SU-DHL-6 (cell line): ENCODE data around the gene ATF6B.

Experiments used
- H2AFZ ChIP-seq: fragments of 200-600 bp; sonication (generic); 2 replicates; pipeline ENCODE4 v1.6.1; 2014; ENCODE audit warnings: low read depth, mild to moderate bottlenecking, moderate library complexity, mixed read lengths, antibody characterized with exemption, low read length; ENCODE audit not compliant: severe bottlenecking
- H3F3A ChIP-seq: fragments of 200-600 bp; shearing (Covaris generic); 2 replicates; pipeline ENCODE4 v1.6.0; 2016; ENCODE audit warnings: antibody characterized with exemption, mild to moderate bottlenecking; ENCODE audit not compliant: insufficient read depth
- H3K27ac ChIP-seq: fragments of 200-600 bp; sonication (generic); 2 replicates; pipeline ENCODE4 v1.5.1; 2016; ENCODE audit warnings: low read depth, mild to moderate bottlenecking, low read length, moderate library complexity, mixed read lengths
- H3K27me3 ChIP-seq: fragments of 200-600 bp; sonication (generic), shearing (Covaris generic); 2 replicates; pipeline ENCODE4 v1.6.0; 2014; ENCODE audit warnings: mild to moderate bottlenecking, low read length
- H3K36me3 ChIP-seq: fragments of 200-600 bp; sonication (generic); 2 replicates; pipeline ENCODE4 v1.6.1; 2014; ENCODE audit warnings: mild to moderate bottlenecking, low read length, mixed read lengths
- H3K4me2 ChIP-seq: fragments of 300-600, 200-600 bp; shearing (Covaris generic), sonication (generic); 2 replicates; pipeline ENCODE4 v1.6.0; 2014; ENCODE audit warnings: low read length, low read depth, mild to moderate bottlenecking; ENCODE audit not compliant: poor library complexity, severe bottlenecking
- H3K4me3 ChIP-seq: fragments of 200-600 bp; sonication (generic); 2 replicates; pipeline ENCODE4 v1.5.1; 2014; ENCODE audit warnings: antibody characterized with exemption, low read length, mild to moderate bottlenecking, mixed read lengths; ENCODE audit not compliant: insufficient read depth, poor library complexity, severe bottlenecking
- H3K79me2 ChIP-seq: fragments of 200-600 bp; sonication (generic); 2 replicates; pipeline ENCODE4 v1.6.1; 2014; ENCODE audit warnings: mild to moderate bottlenecking, low read length, moderate library complexity; ENCODE audit not compliant: insufficient read depth
- H3K9ac ChIP-seq: fragments of 200-600 bp; sonication (generic); 2 replicates; pipeline ENCODE4 v1.7.0; 2014; ENCODE audit warnings: mild to moderate bottlenecking, low read length
- H3K9me2 ChIP-seq: fragments of 200-600 bp; sonication (generic); replicated peaks from 2 replicates; pipeline ENCODE4 v1.6.1; 2014; ENCODE audit warnings: low read length; ENCODE audit not compliant: insufficient read depth
- H3K9me3 ChIP-seq: fragments of 200-600 bp; sonication (generic); 2 replicates; pipeline ENCODE4 v1.6.1; 2014; ENCODE audit warnings: low read length, mixed read lengths; ENCODE audit not compliant: insufficient read depth
- H4K20me1 ChIP-seq: fragments of 200-600 bp; sonication (generic); 2 replicates; pipeline ENCODE4 v1.6.1; 2014; ENCODE audit warnings: low read depth, mild to moderate bottlenecking, antibody characterized with exemption, low read length, moderate library complexity, mixed read lengths
- EZH2phosphoT487 ChIP-seq: fragments of 200-600 bp; sonication (generic), shearing (Covaris generic); conservative IDR thresholded peaks from 2 replicates; pipeline ENCODE4 v1.6.1; 2018; ENCODE audit warnings: mild to moderate bottlenecking, antibody characterized with exemption, low read length, moderate library complexity, mixed read lengths
- TF ChIP-seq, protein P1 (sequence below): fragments of 200-600 bp; sonication (generic); IDR thresholded peaks from one replicate; pipeline ENCODE4 v1.5.1; 2017; ENCODE audit warnings: antibody characterized with exemption, mild to moderate bottlenecking, low read length, moderate library complexity; ENCODE audit not compliant: insufficient read depth, poor library complexity, severe bottlenecking

ATF6B gene

GRCh38 chr6:32110632-32111031 is 17.4 kb downstream of the ATF6B start:
- no peak overlapping the region for H3K27ac ChIP-seq
- no peak overlapping the region for H3K4me3 ChIP-seq
- H2AFZ ChIP-seq = no peak overlapping the region
- H3K9ac ChIP-seq = no peak overlapping the region
- no peak overlapping the region for H3K4me2 ChIP-seq
- H3K79me2 ChIP-seq = no peaks in the 10 kb centered on the region
- no peaks in the 10 kb centered on the region for H3F3A ChIP-seq
- no peaks in the 10 kb centered on the region for H4K20me1 ChIP-seq
- H3K27me3 ChIP-seq = no peaks in the 10 kb centered on the region
- H3K9me3 ChIP-seq = no peaks in the 10 kb centered on the region
- H3K36me3 ChIP-seq = no peaks in the 10 kb centered on the region
- H3K9me2 ChIP-seq = no peaks in the 10 kb centered on the region
- TF ChIP-seq EZH2phosphoT487 = no peak
- TF ChIP-seq, protein P1, sequence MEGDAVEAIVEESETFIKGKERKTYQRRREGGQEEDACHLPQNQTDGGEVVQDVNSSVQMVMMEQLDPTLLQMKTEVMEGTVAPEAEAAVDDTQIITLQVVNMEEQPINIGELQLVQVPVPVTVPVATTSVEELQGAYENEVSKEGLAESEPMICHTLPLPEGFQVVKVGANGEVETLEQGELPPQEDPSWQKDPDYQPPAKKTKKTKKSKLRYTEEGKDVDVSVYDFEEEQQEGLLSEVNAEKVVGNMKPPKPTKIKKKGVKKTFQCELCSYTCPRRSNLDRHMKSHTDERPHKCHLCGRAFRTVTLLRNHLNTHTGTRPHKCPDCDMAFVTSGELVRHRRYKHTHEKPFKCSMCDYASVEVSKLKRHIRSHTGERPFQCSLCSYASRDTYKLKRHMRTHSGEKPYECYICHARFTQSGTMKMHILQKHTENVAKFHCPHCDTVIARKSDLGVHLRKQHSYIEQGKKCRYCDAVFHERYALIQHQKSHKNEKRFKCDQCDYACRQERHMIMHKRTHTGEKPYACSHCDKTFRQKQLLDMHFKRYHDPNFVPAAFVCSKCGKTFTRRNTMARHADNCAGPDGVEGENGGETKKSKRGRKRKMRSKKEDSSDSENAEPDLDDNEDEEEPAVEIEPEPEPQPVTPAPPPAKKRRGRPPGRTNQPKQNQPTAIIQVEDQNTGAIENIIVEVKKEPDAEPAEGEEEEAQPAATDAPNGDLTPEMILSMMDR = no peak

DNA sequence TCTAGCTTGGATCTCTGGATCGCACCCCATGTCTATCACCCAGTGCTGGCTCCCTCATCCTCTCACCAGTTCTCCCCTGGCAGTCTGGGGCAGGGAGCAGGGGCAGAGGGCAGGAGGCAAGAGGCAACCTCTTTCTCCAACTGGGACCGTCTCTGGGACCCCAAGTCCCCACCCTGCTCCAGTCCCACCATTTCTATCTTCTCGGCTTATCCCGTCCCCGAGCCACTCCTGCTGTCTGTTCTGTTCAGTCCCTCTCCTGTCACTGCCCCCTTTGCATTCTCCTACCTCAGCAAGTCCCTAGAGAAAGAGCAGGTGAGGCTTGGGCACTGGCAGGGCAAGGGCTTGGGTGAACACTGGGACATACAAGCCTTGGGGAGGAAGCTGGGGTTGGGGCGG is 18.3 kb downstream of the ATF6B start:
- no peak overlapping the region for H2AFZ ChIP-seq
- no peak overlapping the region for H3K27ac ChIP-seq
- no peaks in the 10 kb centered on the region for H3K27me3 ChIP-seq
- H3F3A ChIP-seq = no peaks in the 10 kb centered on the region
- TF ChIP-seq, protein P1 = no peak
- no peak for TF ChIP-seq EZH2phosphoT487
- H3K9me3 ChIP-seq = no peaks in the 10 kb centered on the region
- H3K9me2 ChIP-seq = no peaks in the 10 kb centered on the region
- no peaks in the 10 kb centered on the region for H4K20me1 ChIP-seq
- no peak overlapping the region for H3K9ac ChIP-seq
- H3K36me3 ChIP-seq = no peaks in the 10 kb centered on the region
- no peak overlapping the region for H3K4me3 ChIP-seq
- H3K4me2 ChIP-seq = no peak overlapping the region
- H3K79me2 ChIP-seq = no peaks in the 10 kb centered on the region

- Histone ChIP-seq H4K20me1 (no peaks in the 10 kb centered on the region), H3K4me2 (no peak within 1 kb of the TSS), H3F3A (no peaks in the 10 kb centered on the region), H3K9me2 (no peaks in the 10 kb centered on the region), H3K9ac (no peak within 1 kb of the TSS), H3K4me3 (no peak within 1 kb of the TSS), H3K27ac (no peak within 1 kb of the TSS), H3K9me3 (no peaks in the 10 kb centered on the region), H3K36me3 (no peaks in the 10 kb centered on the region), H3K79me2 (no peaks in the 10 kb centered on the region), H2AFZ (no peak within 1 kb of the TSS), H3K27me3 (no peaks in the 10 kb centered on the region)
- TF ChIP-seq EZH2phosphoT487 = no peak
- TF ChIP-seq, protein P1 = no peak
Observed at GRCh38 chr6:32109114-32109764, 18.8 kb downstream of the ATF6B start, which contains the start of gene TNXB. Gene TNXB (minus strand): TSS chr6:32109338. CDS start chr6:32098198, 11,140 bp downstream.
